Thoracic aorta (tissue), 2 donors: ENCODE results near the gene MICAL1. TPM values are rescaled to one million over a fixed set of nuclear protein-coding genes. Genes with fewer than 3 reads are reported as not detected.

Experiments
- ATAC-seq: fragments of 150-250 bp; one replicate; pipeline ENCODE4 v1.8.0; 2017; ENCODE audit warnings: low read depth; ENCODE audit not compliant: insufficient number of reproducible peaks, low FRiP score
- DNase-seq: peaks from one replicate; pipeline ENCODE4 v3.0.0-alpha.2; 2020; ENCODE audit warnings: low spot score
- H3K27ac ChIP-seq, 2 donors: fragments of 200-600 bp; sonication (generic); 1 replicate in 1 of 2; 2 replicates in 1 of 2; pipeline ENCODE4 v1.5.1; 2016; ENCODE audit warnings: mild to moderate bottlenecking in 2 of 2, moderate library complexity in 2 of 2
- H3K27me3 ChIP-seq: fragments of 200-600 bp; sonication (generic); replicated peaks from 2 replicates; pipeline ENCODE4 v1.6.0; 2016; ENCODE audit warnings: mild to moderate bottlenecking; ENCODE audit not compliant: insufficient read depth
- H3K36me3 ChIP-seq: fragments of 200-600 bp; sonication (generic); one replicate; pipeline ENCODE4 v1.5.1; 2016
- H3K4me1 ChIP-seq, 2 donors: fragments of 200-600 bp; sonication (generic); 1 replicate in 1 of 2; 2 replicates in 1 of 2; pipeline versions ENCODE4 v1.5.1 to v1.6.0; 2016; ENCODE audit warnings: low read depth in 2 of 2, mild to moderate bottlenecking in 1 of 2; ENCODE audit not compliant: control insufficient read depth in 1 of 2
- H3K4me3 ChIP-seq: fragments of 200-600 bp; sonication (generic); 2 replicates; pipeline ENCODE4 v1.5.1; 2016; ENCODE audit warnings: mild to moderate bottlenecking
- H3K9me3 ChIP-seq: fragments of 200-600 bp; sonication (generic); 2 replicates; pipeline ENCODE4 v1.5.1; 2016
- CTCF ChIP-seq: fragments of 200-600 bp; sonication (generic); IDR thresholded peaks from one replicate; pipeline ENCODE4 v1.5.1; 2019; ENCODE audit warnings: antibody characterized with exemption
- total RNA-seq, 2 donors: library from RNA; depleted of rRNA; stranded (reverse); fragments of >200 nt; gene quantifications; one replicate each; pipeline versions ENCODE4 v1.1.0 to v1.2.3, GENCODE V29; 2016

Gene MICAL1
- total RNA-seq, 2 donors from 2014 or later, result 60.6 to 105 TPM

GRCh38 chr6:109452181-109452580 lies 3.4 kb downstream of the MICAL1 start:
- Histone ChIP-seq H3K9me3 (no peaks in the 10 kb centered on the region), H3K36me3 (peaks cover 11% of the 10 kb centered on the region), H3K27me3 (no peaks in the 10 kb centered on the region), H3K4me1 (peaks cover 9 to 26% of the 10 kb centered on the region in 2 donors), H3K27ac (no peak overlapping the region), H3K4me3 (no peak overlapping the region)
- no peak for DNase-seq
- no peak for TF ChIP-seq CTCF
- no peak for ATAC-seq

GRCh38 chr6:109451376-109451775 lies 4.2 kb downstream of the MICAL1 start:
- Histone ChIP-seq H3K27ac (no peak overlapping the region), H3K27me3 (no peaks in the 10 kb centered on the region), H3K4me3 (no peak overlapping the region), H3K36me3 (peaks cover 19% of the 10 kb centered on the region), H3K4me1 (peaks cover 4 to 18% of the 10 kb centered on the region in 2 donors), H3K9me3 (no peaks in the 10 kb centered on the region)
- DNase-seq (no peak), ATAC-seq (no peak)
- no peak for TF ChIP-seq CTCF

- no peaks in the 10 kb centered on the region for H3K27me3 ChIP-seq
- no peak for TF ChIP-seq CTCF
- H3K27ac ChIP-seq, result no peak overlapping the region
- peaks cover 2 to 14% of the 10 kb centered on the region in 2 donors for H3K4me1 ChIP-seq
- no peak for DNase-seq
- no peak overlapping the region for H3K4me3 ChIP-seq
- no peaks in the 10 kb centered on the region for H3K9me3 ChIP-seq
- peaks cover 19% of the 10 kb centered on the region for H3K36me3 ChIP-seq
- ATAC-seq, result no peak
These were observed 4.8 kb downstream of the MICAL1 start for GRCh38 chr6:109450801-109451200.

GRCh38 chr6:109449795-109450673 lies 5.5 kb downstream of the MICAL1 start:
- H3K9me3 ChIP-seq, result no peaks in the 10 kb centered on the region
- DNase-seq (no peak), ATAC-seq (no peak)
- peaks cover 23% of the 10 kb centered on the region for H3K36me3 ChIP-seq
- no peak overlapping the region for H3K4me3 ChIP-seq
- no peaks in the 10 kb centered on the region for H3K27me3 ChIP-seq
- no peak for TF ChIP-seq CTCF
- H3K4me1 ChIP-seq, result peaks cover 2 to 14% of the 10 kb centered on the region in 2 donors
- no peak overlapping the region for H3K27ac ChIP-seq

- Histone ChIP-seq H3K9me3 (no peaks in the 10 kb centered on the region), H3K27me3 (no peaks in the 10 kb centered on the region), H3K4me3 (no peak overlapping the region), H3K36me3 (peaks cover 31% of the 10 kb centered on the region), H3K4me1 (peaks cover under 1 to 9% of the 10 kb centered on the region in 2 donors), H3K27ac (no peak overlapping the region)
- TF ChIP-seq CTCF, result no peak
- DNase-seq, result no peak
- ATAC-seq, result no peak
These were observed 6.3 kb downstream of the MICAL1 start for GRCh38 chr6:109449064-109449794.
